Body of pancreas (tissue), 4 donors: ENCODE results near the gene TUBG2.
A peak's percentile ranks its signal among the peaks of the same experiment; 100 is the strongest.

Experiments
- CTCF ChIP-seq, 7 experiments: fragments of 450-650 bp in 4 of 7; fragments of 200-600 bp in 3 of 7; sonication (generic) in 3 of 7; IDR thresholded peaks; one replicate each; pipeline ENCODE4 v1.5.1; 2016 to 2019; ENCODE audit warnings: antibody characterized with exemption in 7 of 7
- POLR2A ChIP-seq, 3 donors: fragments of 450-650 bp; IDR thresholded peaks; one replicate each; pipeline ENCODE4 v1.6.1; 2016; ENCODE audit warnings: antibody characterized with exemption in 3 of 3, mild to moderate bottlenecking in 2 of 3

GRCh38 chr17:42675965-42676423 is 16.9 kb downstream of the TUBG2 start:
- TF ChIP-seq CTCF (IDR thresholded peaks at IDR 0.05) = peak in 1 of 7 experiments; percentile 16
- TF ChIP-seq POLR2A (IDR thresholded peaks at IDR 0.05) = peak in 2 of 3 donors; percentile 33 to 38
